Adrenal gland (tissue), 19 donors: ENCODE measurements around the gene POMZP3. TPM values are rescaled to one million over a fixed set of nuclear protein-coding genes. Genes with fewer than 3 reads are reported as not detected.
A peak's percentile ranks its signal among the peaks of the same experiment; 100 is the strongest.
"Not testable (repeated sequence)": the region's sequence is repeated elsewhere in the genome, so short reads cannot be mapped to it uniquely, and the experiment has no call there.

Source experiments
- DNase-seq, 7 donors: peaks; one replicate each; pipeline ENCODE4 v3.0.0-alpha.2; 2019 to 2020
- H3K27ac ChIP-seq, 5 donors: fragments of 200-600 bp; sonication (generic) in 4 of 5; 1 replicate in 3 of 5; 2 replicates in 2 of 5; pipeline versions ENCODE4 v1.5.1 to v1.8.0; 2016 to 2020; ENCODE audit warnings: mild to moderate bottlenecking in 1 of 5
- H3K27me3 ChIP-seq: fragments of 200-600 bp; 2 replicates; pipeline ENCODE4 v1.8.0; 2021
- H3K36me3 ChIP-seq, 2 donors: fragments of 200-600 bp; replicated peaks in 1 of 2; 1 replicate in 1 of 2; 2 replicates in 1 of 2; pipeline versions ENCODE4 v1.5.1 to v1.8.0; 2018 to 2022
- H3K4me1 ChIP-seq, 2 donors: fragments of 200-600 bp; replicated peaks in 1 of 2; 1 replicate in 1 of 2; 2 replicates in 1 of 2; pipeline versions ENCODE4 v1.5.1 to v1.8.0; 2018 to 2021
- H3K4me3 ChIP-seq, 4 donors: fragments of 200-600 bp; sonication (generic) in 3 of 4; one replicate each; pipeline ENCODE4 v1.5.1; 2016 to 2018
- H3K9me3 ChIP-seq, 3 donors: fragments of 200-600 bp; sonication (generic) in 1 of 3; replicated peaks in 1 of 3; 1 replicate in 2 of 3; 2 replicates in 1 of 3; pipeline versions ENCODE4 v1.5.1 to v1.8.0; 2016 to 2021
- POLR2A ChIP-seq, 2 donors: fragments of 450-650 bp; IDR thresholded peaks; one replicate each; pipeline ENCODE4 v1.6.1; 2017; ENCODE audit warnings: antibody characterized with exemption in 2 of 2, mild to moderate bottlenecking in 2 of 2, moderate library complexity in 1 of 2
- WGBS, 4 donors: extraction: QIAGEN DNeasy Blood & Tissue Kit in 2 of 4; methylation state at CpG; one replicate each; pipeline versions ENCODE4 v1.1.5 to v1.1.7; 2013 to 2017; 5-methylcytosine and 5-hydroxymethylcytosine counted together
- intact Hi-C, 2 donors: fragments of 100-400 bp; cut with DNase I; formaldehyde crosslinking; loops; one replicate each; pipeline versions ENCODE4 v1.14.1 to v1.15.0; 2022 to 2023
- long read RNA-seq, 10 donors: library from polyadenylated mRNA in 3 of 10; unstranded in 2 of 10; stranded (forward) in 1 of 10; transcript quantifications; one replicate each; pipeline ENCODE4 v2.0.0 and lab custom pipeline, GENCODE V29; 2021 to 2026
- polyA plus RNA-seq, 3 donors: library from polyadenylated mRNA; stranded (reverse); fragments of 200-250 nt in 2 of 3; fragments of 350-450 nt in 1 of 3; fragmentation: Illumina TruSeq in 1 of 3; extraction: RNeasy Lipid Tissue Mini Kit (QIAGEN cat#74804) in 1 of 3; gene quantifications; one replicate each; pipeline ENCODE4 v1.2.3, GENCODE V29; 2013 to 2014
- total RNA-seq, 9 donors: library from RNA; depleted of rRNA in 4 of 9; stranded (reverse); fragments of >200 nt in 4 of 9; fragments of 120-200 nt in 1 of 9; fragmentation: NEBNext Ultra II Directional in 1 of 9; extraction: Animal tissue kit (Norgen Biotek cat#: 25700) in 1 of 9; gene quantifications; one replicate each; pipeline versions ENCODE4 v1.1.0 to v1.2.4, GENCODE V29; 2013 to 2023
- donor health status: healthy with polysubstance abuse.
- donor health status: Bipolar disorder and iron deficiency.
- donor health status: DM: yes; HTN: yes; CAD: no.
- donor health status: DM: no; HTN: no; CAD: no.
- donor health status: DM: no; HTN: no; CAD: no.
- donor health status: DM: yes; HTN: yes; CAD: no.

Gene POMZP3
- 10 to 100 TPM in 4 of 9 donors, 1 to 10 TPM in 5; 2.1 to 24.8 (median 8.9) TPM for total RNA-seq
- 10 to 100 TPM in 2 of 3 donors, 1 to 10 TPM in 1; 9.6 to 15.6 (median 14.0) TPM for polyA plus RNA-seq
- long read RNA-seq, donor 1, partial matches to known transcripts = 0 of 3 reads
- long read RNA-seq, donor 1, other reads (novel, unspliced or antisense) = 0 of 3 reads
- long read RNA-seq, donor 2, partial matches to known transcripts = 0 of 4 reads
- long read RNA-seq, donor 2, other reads (novel, unspliced or antisense) = 0 of 4 reads
- long read RNA-seq, donor 3, partial matches to known transcripts = 5 of 5 reads
- long read RNA-seq, donor 3, other reads (novel, unspliced or antisense) = 0 of 5 reads
- long read RNA-seq, donor 4, partial matches to known transcripts = 4 of 8 reads
- long read RNA-seq, donor 4, other reads (novel, unspliced or antisense) = 0 of 8 reads
- long read RNA-seq, donor 5, transcript POMZP3-202 (7 exons, 1,490 nt) = major isoform, 14 of 23 reads
- long read RNA-seq, donor 5, partial matches to known transcripts = 8 of 23 reads
- long read RNA-seq, donor 5, other reads (novel, unspliced or antisense) = 1 of 23 reads
- long read RNA-seq, donor 6, partial matches to known transcripts = 1 of 2 reads
- long read RNA-seq, donor 6, other reads (novel, unspliced or antisense) = 1 of 2 reads
- long read RNA-seq, donor 7, partial matches to known transcripts = 0 of 1 reads
- long read RNA-seq, donor 7, other reads (novel, unspliced or antisense) = 0 of 1 reads
- long read RNA-seq, donor 8 = 0 reads
- long read RNA-seq, donor 9, partial matches to known transcripts = 0 of 4 reads
- long read RNA-seq, donor 9, other reads (novel, unspliced or antisense) = 0 of 4 reads
- long read RNA-seq, donor 10, partial matches to known transcripts = 0 of 3 reads
- long read RNA-seq, donor 10, other reads (novel, unspliced or antisense) = 0 of 3 reads

- DNase-seq = peak in 6 of 7 donors; percentile 21 to 62 (median 34)
- TF ChIP-seq POLR2A (IDR thresholded peaks at IDR 0.05) = peak; percentile 51 to 75
- WGBS, 4 donors = 0 to 1% methylated on average over 23 to 35 of the region's 78 CpGs; no CpG with 5 or more reads in 2 of the 4 donors
- H3K36me3 ChIP-seq, intact Hi-C loops, H3K9me3 ChIP-seq, H3K27me3 ChIP-seq, H3K4me1 ChIP-seq: not testable (repeated sequence)
- Histone ChIP-seq H3K4me3 (peak within 1 kb of the TSS in 2 of 4 donors; percentile 22 to 70), H3K27ac (peak within 1 kb of the TSS; percentile 54 to 94 (median 78))
These were observed at the start of gene POMZP3 for GRCh38 chr7:76626989-76627642. POMZP3 (minus strand) TSS chr7:76627279; CDS start chr7:76626064, 1,215 bp downstream.

GRCh38 chr7:76675783-76676182 lies 48.7 kb upstream of the POMZP3 start:
- DNase-seq, H3K27me3 ChIP-seq, H3K36me3 ChIP-seq, intact Hi-C loops, H3K4me3 ChIP-seq, H3K27ac ChIP-seq, H3K9me3 ChIP-seq, H3K4me1 ChIP-seq: not testable (repeated sequence)
- WGBS, 4 donors = 62 to 88% (median 72%) methylated on average over 2 of the region's 2 CpGs

- 81 to 88% (median 86%) methylated on average over 5 of the region's 5 CpGs for WGBS, 4 donors
- H3K27ac ChIP-seq, H3K9me3 ChIP-seq, H3K4me1 ChIP-seq, DNase-seq, H3K36me3 ChIP-seq, H3K27me3 ChIP-seq, H3K4me3 ChIP-seq, intact Hi-C loops: not testable (repeated sequence)
These were observed 46.3 kb upstream of the POMZP3 start for GRCh38 chr7:76673346-76673745.

- H3K27me3 ChIP-seq, H3K4me3 ChIP-seq, H3K27ac ChIP-seq, H3K4me1 ChIP-seq, H3K36me3 ChIP-seq, intact Hi-C loops, H3K9me3 ChIP-seq, DNase-seq: not testable (repeated sequence)
These were observed 32.1 kb upstream of the POMZP3 start for GRCh38 chr7:76659212-76659611.

- H3K4me1 ChIP-seq, intact Hi-C loops, DNase-seq, H3K27ac ChIP-seq, H3K9me3 ChIP-seq, H3K27me3 ChIP-seq, H3K36me3 ChIP-seq, H3K4me3 ChIP-seq: not testable (repeated sequence)
- 20 to 49% (median 37%) methylated on average over 2 of the region's 2 CpGs for WGBS, 4 donors
These were observed 29.3 kb upstream of the POMZP3 start for GRCh38 chr7:76656425-76656824.

GRCh38 chr7:76642620-76643019 lies 15.5 kb upstream of the POMZP3 start:
- H3K27me3 ChIP-seq, DNase-seq: not testable (repeated sequence)
- WGBS, 4 donors = 100% methylated on average over 1 of the region's 5 CpGs; no CpG with 5 or more reads in 3 of the 4 donors

More at GRCh38 chr7:76642620-76643019, 15.5 kb upstream of the POMZP3 start:
- intact Hi-C loops, H3K4me1 ChIP-seq, H3K27ac ChIP-seq, H3K36me3 ChIP-seq, H3K9me3 ChIP-seq, H3K4me3 ChIP-seq: not testable (repeated sequence)
